DOHH2 (cell line): ENCODE results near the gene TMPO.

ENCODE experiments used
- H3F3A ChIP-seq: fragments of 200-600 bp; sonication (generic), shearing (Covaris generic); 2 replicates; pipeline ENCODE4 v1.6.0; 2016; ENCODE audit warnings: antibody characterized with exemption, mild to moderate bottlenecking; ENCODE audit not compliant: control insufficient read depth, insufficient read depth
- H3K27ac ChIP-seq: fragments of 200-600 bp; sonication (generic); 2 replicates; pipeline ENCODE4 v1.5.1; 2014; ENCODE audit warnings: low read depth, mild to moderate bottlenecking, low read length, moderate library complexity
- H3K27me3 ChIP-seq: fragments of 200-600 bp; sonication (generic); 2 replicates; pipeline ENCODE4 v1.6.1; 2014; ENCODE audit warnings: mild to moderate bottlenecking, low read length, mixed read lengths; ENCODE audit not compliant: control insufficient read depth
- H3K36me3 ChIP-seq: fragments of 200-600 bp; sonication (generic); 2 replicates; pipeline ENCODE4 v1.6.1; 2014; ENCODE audit warnings: mild to moderate bottlenecking, low read length, moderate library complexity, mixed read lengths; ENCODE audit not compliant: control insufficient read depth
- H3K4me1 ChIP-seq: fragments of 200-600 bp; sonication (generic); 2 replicates; pipeline ENCODE4 v1.6.1; 2014; ENCODE audit warnings: mild to moderate bottlenecking, low read length, mixed read lengths; ENCODE audit not compliant: control insufficient read depth
- H3K4me2 ChIP-seq: fragments of 200-600 bp; sonication (generic); 2 replicates; pipeline ENCODE4 v1.6.0; 2014; ENCODE audit warnings: mild to moderate bottlenecking, low read length, moderate library complexity
- H3K4me3 ChIP-seq: fragments of 200-600 bp; sonication (generic); 2 replicates; pipeline ENCODE4 v1.5.1; 2014; ENCODE audit warnings: mild to moderate bottlenecking, low read length, mixed read lengths
- H3K79me2 ChIP-seq: fragments of 200-600 bp; sonication (generic); 2 replicates; pipeline ENCODE4 v1.6.1; 2014; ENCODE audit warnings: mild to moderate bottlenecking, low read length, mixed read lengths; ENCODE audit not compliant: control insufficient read depth
- H3K9me2 ChIP-seq: fragments of 200-600 bp; sonication (generic); replicated peaks from 2 replicates; pipeline ENCODE4 v1.6.1; 2014; ENCODE audit warnings: mild to moderate bottlenecking, low read length, mixed read lengths; ENCODE audit not compliant: control insufficient read depth
- H3K9me3 ChIP-seq: fragments of 200-600 bp; sonication (generic); 2 replicates; pipeline ENCODE4 v1.6.1; 2014; ENCODE audit warnings: antibody characterized with exemption, low read length, mixed read lengths; ENCODE audit not compliant: control insufficient read depth, insufficient read depth
- H4K20me1 ChIP-seq: fragments of 200-600 bp; sonication (generic); 2 replicates; pipeline ENCODE4 v1.6.0; 2014; ENCODE audit warnings: low read depth, mild to moderate bottlenecking, antibody characterized with exemption, low read length, moderate library complexity; ENCODE audit not compliant: control insufficient read depth, insufficient read depth
- CTCF ChIP-seq: fragments of 200-600 bp; sonication (generic); IDR thresholded peaks from one replicate; pipeline ENCODE4 v1.5.1; 2014; ENCODE audit warnings: antibody characterized with exemption, mild to moderate bottlenecking, low read depth, low read length; ENCODE audit not compliant: poor library complexity, severe bottlenecking
- EZH2phosphoT487 ChIP-seq: fragments of 200-600 bp; sonication (generic); IDR thresholded peaks from 2 replicates; pipeline ENCODE4 v1.6.1; 2017; ENCODE audit warnings: borderline replicate concordance, mild to moderate bottlenecking, antibody characterized with exemption, low read length, moderate library complexity, mixed read lengths

TMPO gene

GRCh38 chr12:98514982-98515286 lies 456 bp upstream of the TMPO start:
- TF ChIP-seq CTCF (no peak), EZH2phosphoT487 (no peak)
- peaks cover 31% of the 10 kb centered on the region for H3K4me1 ChIP-seq
- no peaks in the 10 kb centered on the region for H3K9me2 ChIP-seq
- no peaks in the 10 kb centered on the region for H3K9me3 ChIP-seq
- H3K4me2 ChIP-seq, result peak overlapping the region; percentile 80
- peak overlapping the region; percentile 81 for H3K4me3 ChIP-seq
- peaks cover 71% of the 10 kb centered on the region for H3K79me2 ChIP-seq
- H4K20me1 ChIP-seq, result peaks cover 3% of the 10 kb centered on the region; the same call in 1 of the 2 replicates
- peak overlapping the region; percentile 98 for H3K27ac ChIP-seq
- peaks cover 67% of the 10 kb centered on the region for H3K36me3 ChIP-seq
- no peaks in the 10 kb centered on the region for H3K27me3 ChIP-seq
- H3F3A ChIP-seq, result peaks cover 5% of the 10 kb centered on the region

GRCh38 chr12:98516111-98516873 lies 902 bp downstream of the TMPO start:
- Histone ChIP-seq H3K9me2 (no peaks in the 10 kb centered on the region), H3K36me3 (peaks cover 78% of the 10 kb centered on the region), H3K27ac (peak overlapping the region; percentile 98), H3K79me2 (peaks cover 85% of the 10 kb centered on the region), H3K4me1 (peaks cover 41% of the 10 kb centered on the region), H3K4me2 (peak overlapping the region; percentile 80), H3F3A (peaks cover 6% of the 10 kb centered on the region), H3K4me3 (peak overlapping the region; percentile 81), H4K20me1 (peaks cover 3% of the 10 kb centered on the region; the same call in 1 of the 2 replicates), H3K27me3 (no peaks in the 10 kb centered on the region), H3K9me3 (no peaks in the 10 kb centered on the region)
- TF ChIP-seq CTCF (peak; percentile 73), EZH2phosphoT487 (no peak)

GRCh38 chr12:98519257-98519907 lies 4.0 kb downstream of the TMPO start:
- peak overlapping the region; percentile 80 for H3K4me2 ChIP-seq
- peaks cover 8% of the 10 kb centered on the region for H3F3A ChIP-seq
- peaks cover 25% of the 10 kb centered on the region for H4K20me1 ChIP-seq
- TF ChIP-seq EZH2phosphoT487 (no peak), CTCF (no peak)
- no peak overlapping the region for H3K27ac ChIP-seq
- H3K9me3 ChIP-seq, result no peaks in the 10 kb centered on the region
- H3K4me1 ChIP-seq, result peaks cover 53% of the 10 kb centered on the region
- H3K27me3 ChIP-seq, result no peaks in the 10 kb centered on the region
- peaks cover 93% of the 10 kb centered on the region for H3K36me3 ChIP-seq
- H3K79me2 ChIP-seq, result peaks cover 98% of the 10 kb centered on the region
- H3K9me2 ChIP-seq, result no peaks in the 10 kb centered on the region
- peak overlapping the region; percentile 81 for H3K4me3 ChIP-seq
